Erythroblast (primary cell): ENCODE measurements around the gene OR8U1.

Source experiments
- GATA1 ChIP-seq: IDR thresholded peaks from 2 replicates; pipeline ENCODE4 v1.6.1; 2011; ENCODE audit warnings: low read depth, mild to moderate bottlenecking, control low read depth, low read length, moderate library complexity
- POLR2A ChIP-seq: IDR thresholded peaks from 2 replicates; pipeline ENCODE4 v1.6.1; 2011; ENCODE audit warnings: mild to moderate bottlenecking, low read length

DNA sequence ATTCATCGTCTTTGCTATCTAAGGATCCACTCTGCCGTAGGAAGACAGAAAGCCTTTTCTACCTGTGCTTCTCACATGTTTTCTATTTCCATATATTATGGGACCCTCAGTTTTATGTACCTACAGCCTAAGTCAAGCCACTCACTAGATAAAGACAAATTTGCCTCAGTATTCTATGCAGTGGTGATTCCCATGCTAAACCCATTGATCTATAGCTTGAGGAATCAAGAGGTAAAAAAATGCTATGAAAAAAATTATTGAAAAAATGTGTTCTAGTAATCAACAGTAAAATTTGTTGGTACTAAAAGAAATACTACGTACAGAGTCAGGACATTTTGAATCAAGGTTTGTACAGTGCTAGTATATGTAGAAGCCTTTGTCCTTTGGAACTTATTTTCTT is 19.0 kb downstream of the OR8U1 start:
- TF ChIP-seq POLR2A (no peak), GATA1 (no peak)
